Measurements from ENCODE around the gene LSP1. TPM values are rescaled to one million over a fixed set of nuclear protein-coding genes. Genes with fewer than 3 reads are reported as not detected.

The LSP1 gene
- total and polyA plus RNA-seq, 10 donors: 136 to 422 (median 335) TPM

- Histone ChIP-seq H3K4me3 (no peak overlapping the region), H3K27me3 (replicated peaks in 1 of 7) (peaks cover 0 to 12% (median 0%) of the 10 kb centered on the region in 7 donors), H3K4me1 (peaks cover 5 to 58% (median 45%) of the 10 kb centered on the region in 6 donors), H3K36me3 (peaks cover 0 to 45% (median 22%) of the 10 kb centered on the region in 6 donors), H3K27ac (no peak overlapping the region), H3K9me3 (no peaks in the 10 kb centered on the region)
- intact Hi-C loops (cut with DNase I; ENCODE audit: low total_unique reads): no loop called here
- TF ChIP-seq POLR2AphosphoS5 (IDR thresholded peaks at IDR 0.05): peak in 2 of 3 donors; percentile 11 to 41
- TF ChIP-seq POLR2A (IDR thresholded peaks at IDR 0.05): no peak
- TF ChIP-seq CTCF (IDR thresholded peaks at IDR 0.05 in 8 of 11, conservative IDR thresholded peaks at IDR 0.05 in 3 of 11): no peak
- no peak for DNase-seq
- 66 to 89% (median 78%) methylated on average over 7 of the region's 7 CpGs for WGBS, 5 donors
These were observed 39.2 kb downstream of the LSP1 start for GRCh38 chr11:1892116-1892515.

- TF ChIP-seq POLR2AphosphoS5 (IDR thresholded peaks at IDR 0.05) (peak in 1 of 3 donors; percentile 6), POLR2A (IDR thresholded peaks at IDR 0.05) (no peak)
- intact Hi-C loops (cut with DNase I; ENCODE audit: low total_unique reads): no loop called here
- no peak overlapping the region for H3K27ac ChIP-seq
These were observed 39.7 kb downstream of the LSP1 start for GRCh38 chr11:1892558-1892957.

GRCh38 chr11:1893581-1894359 is 40.9 kb downstream of the LSP1 start:
- Histone ChIP-seq H3K9me3 (no peaks in the 10 kb centered on the region), H3K27me3 (replicated peaks in 1 of 7) (peaks cover 0 to 14% (median 0%) of the 10 kb centered on the region in 7 donors), H3K4me3 (no peak overlapping the region), H3K27ac (no peak overlapping the region), H3K36me3 (peaks cover 0 to 29% (median 6%) of the 10 kb centered on the region in 6 donors), H3K4me1 (peaks cover 0 to 43% (median 32%) of the 10 kb centered on the region in 6 donors)
- WGBS, 5 donors: 86 to 99% (median 91%) methylated on average over 4 to 5 of the region's 5 CpGs
- TF ChIP-seq POLR2A (IDR thresholded peaks at IDR 0.05) (no peak), POLR2AphosphoS5 (IDR thresholded peaks at IDR 0.05) (peak in 1 of 3 donors; percentile 68)
- intact Hi-C loops (cut with DNase I; ENCODE audit: low total_unique reads): loop anchor here (1.0 kb wide), 1 partner anchor 23 kb away; no protein-coding TSS in a partner anchor
- no peak for DNase-seq

More at GRCh38 chr11:1892558-1892957, 39.7 kb downstream of the LSP1 start:
- no peak for DNase-seq
- peaks cover 0 to 41% (median 18%) of the 10 kb centered on the region in 6 donors for H3K36me3 ChIP-seq
- peaks cover 5 to 55% (median 43%) of the 10 kb centered on the region in 6 donors for H3K4me1 ChIP-seq
- H3K4me3 ChIP-seq: no peak overlapping the region
- 66 to 98% (median 89%) methylated on average over 5 of the region's 5 CpGs for WGBS, 5 donors
- H3K9me3 ChIP-seq: no peaks in the 10 kb centered on the region
- peaks cover 0 to 14% (median 0%) of the 10 kb centered on the region in 7 donors for H3K27me3 ChIP-seq (replicated peaks in 1 of 7)

GRCh38 chr11:1894759-1895158 is 41.9 kb downstream of the LSP1 start:
- H3K4me1 ChIP-seq: peaks cover 0 to 33% (median 22%) of the 10 kb centered on the region in 6 donors
- DNase-seq: no peak
- intact Hi-C loops (cut with DNase I; ENCODE audit: low total_unique reads): no loop called here
- no peaks in the 10 kb centered on the region for H3K9me3 ChIP-seq
- peaks cover 0 to 5% (median 0%) of the 10 kb centered on the region in 7 donors for H3K27me3 ChIP-seq (replicated peaks in 1 of 7)
- WGBS, 5 donors: 87 to 93% (median 91%) methylated on average over 11 of the region's 11 CpGs
- no peak overlapping the region for H3K27ac ChIP-seq
- H3K36me3 ChIP-seq: peaks cover 0 to 19% (median 0%) of the 10 kb centered on the region in 6 donors
- H3K4me3 ChIP-seq: no peak overlapping the region
- TF ChIP-seq POLR2A (IDR thresholded peaks at IDR 0.05) (no peak), POLR2AphosphoS5 (IDR thresholded peaks at IDR 0.05) (no peak), CTCF (IDR thresholded peaks at IDR 0.05 in 8 of 11, conservative IDR thresholded peaks at IDR 0.05 in 3 of 11) (no peak)

- WGBS, 5 donors: 37 to 48% (median 40%) methylated on average over 10 of the region's 10 CpGs
- Histone ChIP-seq H3K9me3 (no peaks in the 10 kb centered on the region), H3K36me3 (peaks cover 0 to 2% (median 0%) of the 10 kb centered on the region in 6 donors), H3K4me3 (peak overlapping the region in 1 of 8 donors; percentile 43), H3K27ac (no peak overlapping the region), H3K27me3 (replicated peaks in 1 of 7) (peaks cover 0 to 5% (median 0%) of the 10 kb centered on the region in 7 donors), H3K4me1 (peaks cover 0 to 16% (median 5%) of the 10 kb centered on the region in 6 donors)
- TF ChIP-seq POLR2A (IDR thresholded peaks at IDR 0.05): no peak
- no peak for TF ChIP-seq CTCF (IDR thresholded peaks at IDR 0.05 in 8 of 11, conservative IDR thresholded peaks at IDR 0.05 in 3 of 11)
- TF ChIP-seq POLR2AphosphoS5 (IDR thresholded peaks at IDR 0.05): no peak
- DNase-seq: no peak
- intact Hi-C loops (cut with DNase I; ENCODE audit: low total_unique reads): no loop called here
These were observed 43.6 kb downstream of the LSP1 start for GRCh38 chr11:1896468-1896867.
